ENCODE data around the gene FBXL4. TPM values are rescaled to one million over a fixed set of nuclear protein-coding genes. Genes with fewer than 3 reads are reported as not detected.

Gene FBXL4
- total and polyA plus RNA-seq, 2 experiments from 2014 or later: 10.8 to 31.0 TPM

GRCh38 chr6:98821756-98822405 lies 125.9 kb downstream of the FBXL4 start:
- Histone ChIP-seq H3K9me3 (ENCODE audit: low read depth) (no peaks in the 10 kb centered on the region), H4K20me1 (ENCODE audit: insufficient read depth, poor library complexity, severe bottlenecking) (no peaks in the 10 kb centered on the region), H3K9me2 (replicated peaks; ENCODE audit: insufficient read depth) (no peaks in the 10 kb centered on the region), H3K27me3 (peaks cover 96% of the 10 kb centered on the region), H3K79me2 (no peaks in the 10 kb centered on the region), H3K4me2 (no peak overlapping the region), H3K4me1 (ENCODE audit: insufficient read depth) (peaks cover 10% of the 10 kb centered on the region), H3K27ac (no peak overlapping the region), H3K4me3 (no peak overlapping the region), H3K36me3 (replicated peaks; ENCODE audit: insufficient read depth, low read depth) (no peaks in the 10 kb centered on the region), H2AFZ (no peak overlapping the region)
- TF ChIP-seq CTCF (IDR thresholded peaks at IDR 0.05; ENCODE audit: poor library complexity) (no peak), EZH2phosphoT487 (IDR thresholded peaks at IDR 0.05; ENCODE audit: low read depth, severe bottlenecking, unreplicated experiment) (no peak), EZH2 (IDR thresholded peaks at IDR 0.05; ENCODE audit: borderline replicate concordance) (no peak)
- no peak for DNase-seq (ENCODE audit: low spot score)
- WGBS (ENCODE audit: low lambda C conversion rate, missing lambda C conversion rate): 81% methylated on average over 2 of the region's 2 CpGs

Other genes with a start within 250 kb of the FBXL4 start
- gene POU3F2, start 113.4 kb downstream of the FBXL4 start, total RNA-seq: 0.08 and 0.13 TPM in 2 replicates
- gene POU3F2, start 113.4 kb downstream of the FBXL4 start, polyA plus RNA-seq: not detected in 2 replicates

Data from hepatocyte (in vitro differentiated cells).